ENCODE data around the gene WDR45.
A peak's percentile ranks its signal among the peaks of the same experiment; 100 is the strongest.

DNA sequence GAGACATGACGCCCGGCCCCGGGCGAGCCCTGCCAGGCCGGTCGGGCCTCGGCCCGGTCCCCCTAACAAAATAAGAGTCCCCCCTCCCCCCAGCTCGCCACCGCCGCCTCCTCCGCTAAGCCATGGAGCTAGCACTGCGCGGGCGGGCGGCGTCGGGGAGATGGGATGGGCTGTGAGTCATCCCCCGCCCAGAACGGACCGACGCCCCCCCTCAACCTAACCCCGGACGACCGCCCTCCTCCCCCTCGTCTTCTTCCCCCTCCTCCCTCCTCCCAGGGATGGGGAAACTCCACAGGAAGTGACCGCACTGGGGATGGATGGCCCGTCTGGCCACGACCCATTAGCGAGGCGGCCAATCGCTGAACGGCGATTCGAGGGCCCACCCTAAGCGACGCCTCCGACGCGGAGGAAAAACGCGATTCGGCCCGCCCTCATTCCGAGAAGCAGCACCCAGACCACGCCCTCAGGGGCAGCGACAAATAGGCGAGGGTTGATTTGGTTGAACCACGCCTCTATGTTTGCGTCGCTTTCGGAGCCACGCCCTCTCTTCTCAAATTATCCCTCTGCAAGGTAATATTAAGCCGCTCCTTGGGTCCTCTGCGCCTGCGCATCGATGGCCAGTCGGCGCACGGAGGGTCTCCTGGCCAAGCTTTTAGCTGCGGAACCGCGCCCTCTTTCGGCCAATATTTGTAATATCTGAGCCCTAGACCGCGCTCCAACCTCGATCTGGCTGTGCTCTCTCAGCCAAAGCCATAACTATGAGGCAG lies 36.3 kb downstream of the WDR45 start, which contains the start of gene TFE3:
- TF ChIP-seq POLR2AphosphoS5 (IDR thresholded peaks at IDR 0.05): peak; percentile 91 to 95
- TF ChIP-seq, protein P1, sequence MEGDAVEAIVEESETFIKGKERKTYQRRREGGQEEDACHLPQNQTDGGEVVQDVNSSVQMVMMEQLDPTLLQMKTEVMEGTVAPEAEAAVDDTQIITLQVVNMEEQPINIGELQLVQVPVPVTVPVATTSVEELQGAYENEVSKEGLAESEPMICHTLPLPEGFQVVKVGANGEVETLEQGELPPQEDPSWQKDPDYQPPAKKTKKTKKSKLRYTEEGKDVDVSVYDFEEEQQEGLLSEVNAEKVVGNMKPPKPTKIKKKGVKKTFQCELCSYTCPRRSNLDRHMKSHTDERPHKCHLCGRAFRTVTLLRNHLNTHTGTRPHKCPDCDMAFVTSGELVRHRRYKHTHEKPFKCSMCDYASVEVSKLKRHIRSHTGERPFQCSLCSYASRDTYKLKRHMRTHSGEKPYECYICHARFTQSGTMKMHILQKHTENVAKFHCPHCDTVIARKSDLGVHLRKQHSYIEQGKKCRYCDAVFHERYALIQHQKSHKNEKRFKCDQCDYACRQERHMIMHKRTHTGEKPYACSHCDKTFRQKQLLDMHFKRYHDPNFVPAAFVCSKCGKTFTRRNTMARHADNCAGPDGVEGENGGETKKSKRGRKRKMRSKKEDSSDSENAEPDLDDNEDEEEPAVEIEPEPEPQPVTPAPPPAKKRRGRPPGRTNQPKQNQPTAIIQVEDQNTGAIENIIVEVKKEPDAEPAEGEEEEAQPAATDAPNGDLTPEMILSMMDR (IDR thresholded peaks at IDR 0.05): peak; percentile 57 to 77 (median 60)
